Neural cell (in vitro differentiated cells): Measurements from ENCODE around the gene PEX7. TPM values are rescaled to one million over a fixed set of nuclear protein-coding genes. Genes with fewer than 3 reads are reported as not detected.

Source experiments
- H2AFZ ChIP-seq: fragments of 200-600, 300-800 bp; sonication (generic), shearing (Covaris generic); 2 replicates; pipeline ENCODE4 v1.6.0; 2014; ENCODE audit warnings: low read depth, mild to moderate bottlenecking, antibody characterized with exemption, low read length, moderate library complexity
- H3F3A ChIP-seq: fragments of 200-600 bp; shearing (Covaris generic); 2 replicates; pipeline ENCODE4 v1.6.1; 2016; ENCODE audit warnings: mild to moderate bottlenecking, moderate library complexity, mixed read lengths, antibody characterized with exemption, low read length; ENCODE audit not compliant: insufficient read depth, poor library complexity, severe bottlenecking
- H3K27ac ChIP-seq: fragments of 200-600, 300-800 bp; sonication (generic), shearing (Covaris generic); 2 replicates; pipeline ENCODE4 v1.5.1; 2014; ENCODE audit warnings: mild to moderate bottlenecking, low read length, moderate library complexity
- H3K27me3 ChIP-seq: fragments of 300-800, 200-600 bp; sonication (generic), shearing (Covaris generic); 2 replicates; pipeline ENCODE4 v1.6.0; 2014; ENCODE audit warnings: mild to moderate bottlenecking, low read depth, low read length, moderate library complexity; ENCODE audit not compliant: insufficient read depth
- H3K36me3 ChIP-seq: fragments of 300-800, 200-600 bp; sonication (generic), shearing (Covaris generic); 2 replicates; pipeline ENCODE4 v1.5.1; 2014; ENCODE audit warnings: mild to moderate bottlenecking, antibody characterized with exemption, low read length, moderate library complexity; ENCODE audit not compliant: insufficient read depth
- H3K4me2 ChIP-seq: fragments of 300-800, 200-600 bp; sonication (generic), shearing (Covaris generic); 2 replicates; pipeline ENCODE4 v1.6.0; 2014; ENCODE audit warnings: mild to moderate bottlenecking, low read length
- H3K4me3 ChIP-seq: fragments of 300-800, 200-600 bp; sonication (generic), shearing (Covaris generic); 2 replicates; pipeline ENCODE4 v1.5.1; 2014; ENCODE audit warnings: mild to moderate bottlenecking, low read length, moderate library complexity
- H3K79me2 ChIP-seq: fragments of 200-600 bp; shearing (Covaris generic); replicated peaks from 2 replicates; pipeline ENCODE4 v1.6.0; 2014; ENCODE audit warnings: mild to moderate bottlenecking, low read length, moderate library complexity; ENCODE audit not compliant: insufficient read depth
- H3K9ac ChIP-seq: fragments of 300-800, 200-600 bp; sonication (generic), shearing (Covaris generic); 2 replicates; pipeline ENCODE4 v1.6.1; 2016; ENCODE audit warnings: mild to moderate bottlenecking, low read length, mixed read lengths
- H3K9me2 ChIP-seq: fragments of 200-600 bp; shearing (Covaris generic); 2 replicates; pipeline ENCODE4 v1.6.1; 2016; ENCODE audit warnings: mild to moderate bottlenecking, low read length, mixed read lengths; ENCODE audit not compliant: insufficient read depth
- H3K9me3 ChIP-seq: fragments of 200-600, 300-800 bp; sonication (generic), shearing (Covaris generic); 2 replicates; pipeline ENCODE4 v1.6.1; 2016; ENCODE audit warnings: mild to moderate bottlenecking, mixed run types, low read length, moderate library complexity, mixed read lengths
- H4K20me1 ChIP-seq: fragments of 200-600 bp; shearing (Covaris generic); 2 replicates; pipeline ENCODE4 v1.6.1; 2016; ENCODE audit warnings: mild to moderate bottlenecking, mixed run types; ENCODE audit not compliant: insufficient read depth
- CTCF ChIP-seq: fragments of 450-650 bp; IDR thresholded peaks from 2 replicates; pipeline ENCODE4 v1.5.1; 2014; ENCODE audit warnings: antibody characterized with exemption, mild to moderate bottlenecking, moderate library complexity; ENCODE audit not compliant: poor library complexity, severe bottlenecking
- EP300 ChIP-seq: fragments of 450-650 bp; conservative IDR thresholded peaks from 2 replicates; pipeline ENCODE4 v1.6.1; 2014; ENCODE audit warnings: antibody characterized with exemption, mild to moderate bottlenecking, moderate library complexity; ENCODE audit not compliant: poor library complexity, severe bottlenecking
- EZH2 ChIP-seq: fragments of 200-600, 300-800 bp; shearing (Covaris generic), sonication (generic); IDR thresholded peaks from 2 replicates; pipeline ENCODE4 v1.6.1; 2014; ENCODE audit warnings: antibody characterized with exemption, low read length, borderline replicate concordance, mild to moderate bottlenecking; ENCODE audit not compliant: insufficient read depth, poor library complexity, severe bottlenecking
- MXI1 ChIP-seq: fragments of 450-650 bp; conservative IDR thresholded peaks from 2 replicates; pipeline ENCODE4 v1.6.1; 2014; ENCODE audit warnings: antibody characterized with exemption, mild to moderate bottlenecking; ENCODE audit not compliant: poor library complexity, severe bottlenecking
- POLR2AphosphoS5 ChIP-seq: IDR thresholded peaks from 2 replicates; pipeline ENCODE4 v1.6.1; 2012
- RAD21 ChIP-seq: fragments of 450-650 bp; conservative IDR thresholded peaks from 2 replicates; pipeline ENCODE4 v1.6.1; 2014; ENCODE audit warnings: antibody characterized with exemption, mild to moderate bottlenecking, moderate library complexity
- REST ChIP-seq: IDR thresholded peaks from 2 replicates; pipeline ENCODE4 v1.6.1; 2012; ENCODE audit warnings: borderline replicate concordance
- SMC3 ChIP-seq: fragments of 450-650 bp; conservative IDR thresholded peaks from 2 replicates; pipeline ENCODE4 v1.6.1; 2014; ENCODE audit warnings: antibody characterized with exemption, mild to moderate bottlenecking, moderate library complexity; ENCODE audit not compliant: poor library complexity
- TAF1 ChIP-seq: IDR thresholded peaks from 2 replicates; pipeline ENCODE4 v1.6.1; 2012; ENCODE audit warnings: low read depth
- polyA plus RNA-seq: library from polyadenylated mRNA; depleted of rRNA; stranded (reverse); fragments of >200 nt; gene quantifications from 2 replicates; pipeline ENCODE4 v1.2.3, GENCODE V29; 2014

Gene PEX7
- polyA plus RNA-seq, 1 donor from 2014 or later = 10.8 TPM

GRCh38 chr6:136955123-136955522 lies 132.7 kb downstream of the PEX7 start:
- Histone ChIP-seq H2AFZ (no peak overlapping the region), H3K27ac (no peak overlapping the region), H3K9me2 (no peaks in the 10 kb centered on the region), H3K27me3 (no peaks in the 10 kb centered on the region), H4K20me1 (no peaks in the 10 kb centered on the region), H3K9me3 (no peaks in the 10 kb centered on the region), H3K79me2 (no peaks in the 10 kb centered on the region), H3K36me3 (no peaks in the 10 kb centered on the region), H3K4me3 (no peak overlapping the region), H3K9ac (no peak overlapping the region), H3K4me2 (no peak overlapping the region), H3F3A (no peaks in the 10 kb centered on the region)
- TF ChIP-seq EZH2 (no peak), POLR2AphosphoS5 (no peak), SMC3 (no peak), REST (no peak), MXI1 (no peak), CTCF (no peak), EP300 (no peak), RAD21 (no peak), TAF1 (no peak)

GRCh38 chr6:136956590-136957544 lies 134.5 kb downstream of the PEX7 start:
- no peak overlapping the region for H3K27ac ChIP-seq
- H2AFZ ChIP-seq = no peak overlapping the region
- no peaks in the 10 kb centered on the region for H3K9me3 ChIP-seq
- H3K4me3 ChIP-seq = no peak overlapping the region
- H3K9ac ChIP-seq = no peak overlapping the region
- H4K20me1 ChIP-seq = no peaks in the 10 kb centered on the region
- no peak overlapping the region for H3K4me2 ChIP-seq
- no peaks in the 10 kb centered on the region for H3K9me2 ChIP-seq
- TF ChIP-seq POLR2AphosphoS5 (no peak), TAF1 (no peak), CTCF (no peak), RAD21 (no peak)
- no peaks in the 10 kb centered on the region for H3K27me3 ChIP-seq
- H3K36me3 ChIP-seq = no peaks in the 10 kb centered on the region
- no peaks in the 10 kb centered on the region for H3F3A ChIP-seq
- no peaks in the 10 kb centered on the region for H3K79me2 ChIP-seq
